ENCODE data around the gene GJA3. TPM values are rescaled to one million over a fixed set of nuclear protein-coding genes. Genes with fewer than 3 reads are reported as not detected.

GJA3 gene
- total RNA-seq, 2 experiments from 2014 or later, result 0.39 to 0.54 TPM

GRCh38 chr13:20101467-20102316 lies 59.2 kb downstream of the GJA3 start:
- Mint-ChIP-seq H3K4me1 (peaks cover 2% of the 10 kb centered on the region), H3K36me3 (no peaks in the 10 kb centered on the region)
- no peak for ATAC-seq (ENCODE audit: low read depth)

GRCh38 chr13:20099319-20099718 lies 61.5 kb downstream of the GJA3 start:
- DNase-seq, result no peak
- Mint-ChIP-seq H3K4me3 (no peak overlapping the region), H3K27ac (no peak overlapping the region), H3K27me3 (peaks cover 58% of the 10 kb centered on the region), H3K36me3 (no peaks in the 10 kb centered on the region), H3K9me3 (no peaks in the 10 kb centered on the region), H3K4me1 (peaks cover 2% of the 10 kb centered on the region)
- POLR2A ChIA-PET, result no interaction called here
- no peak for ATAC-seq (ENCODE audit: low read depth)

More at GRCh38 chr13:20101467-20102316, 59.2 kb downstream of the GJA3 start:
- DNase-seq, result no peak
- Mint-ChIP-seq H3K27me3 (peaks cover 57% of the 10 kb centered on the region), H3K9me3 (no peaks in the 10 kb centered on the region), H3K27ac (no peak overlapping the region), H3K4me3 (no peak overlapping the region)
- POLR2A ChIA-PET, result no interaction called here

- Mint-ChIP-seq H3K9me3 (no peaks in the 10 kb centered on the region), H3K4me1 (no peaks in the 10 kb centered on the region), H3K36me3 (no peaks in the 10 kb centered on the region), H3K27me3 (peaks cover 19% of the 10 kb centered on the region), H3K27ac (no peak overlapping the region), H3K4me3 (no peak overlapping the region)
- POLR2A ChIA-PET, result interaction anchor here (0.9 kb wide), 1 partner anchor 20 kb away, joined by 3 read pairs; no protein-coding TSS in a partner anchor
- ATAC-seq (ENCODE audit: low read depth) (no peak), DNase-seq (no peak)
Observed at GRCh38 chr13:20093951-20094350, 66.9 kb downstream of the GJA3 start.

GRCh38 chr13:20090349-20090748 lies 70.5 kb downstream of the GJA3 start:
- Mint-ChIP-seq H3K27me3 (no peaks in the 10 kb centered on the region), H3K36me3 (no peaks in the 10 kb centered on the region), H3K27ac (no peak overlapping the region), H3K9me3 (no peaks in the 10 kb centered on the region), H3K4me1 (no peaks in the 10 kb centered on the region), H3K4me3 (no peak overlapping the region)
- ATAC-seq (ENCODE audit: low read depth) (no peak), DNase-seq (no peak)
- POLR2A ChIA-PET, result interaction anchor here (1.4 kb wide), 1 partner anchor 29 kb away, joined by 4 read pairs; no protein-coding TSS in a partner anchor

Other genes starting within 250 kb of the GJA3 start
- 10 to 100 TPM; 82.8 to 92.0 TPM for gene ZMYM2, start 202.3 kb downstream of the GJA3 start, total RNA-seq
- gene GJB2, start 31.9 kb upstream of the GJA3 start, total RNA-seq, result under 1 TPM; 0.20 to 0.22 TPM
- gene GJB6, start 71.3 kb upstream of the GJA3 start, total RNA-seq, result 1 to 10 TPM; 5.1 to 6.3 TPM